ENCODE results near the gene SCUBE1.

DNA sequence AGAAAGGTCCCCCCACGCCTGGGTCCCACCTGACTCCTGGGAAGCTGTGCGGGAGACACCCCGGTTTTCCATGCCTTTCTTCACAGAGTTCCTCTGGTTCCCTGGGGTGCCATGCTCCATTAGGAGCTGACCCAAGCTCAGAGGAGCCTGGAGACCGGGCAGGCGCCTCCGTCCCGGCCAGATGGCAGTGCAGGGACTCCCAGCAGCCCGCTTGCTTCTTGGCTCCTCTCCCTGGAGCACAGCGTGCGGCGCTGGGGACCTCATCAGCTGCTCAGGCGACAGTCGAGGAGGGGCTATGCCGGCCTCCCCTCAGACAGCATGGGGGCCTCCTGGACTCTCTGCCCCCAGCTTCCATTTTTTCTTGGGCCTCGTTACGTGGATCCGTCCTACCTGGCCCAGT lies 143.1 kb downstream of the SCUBE1 start:
- TF ChIP-seq, protein P1, sequence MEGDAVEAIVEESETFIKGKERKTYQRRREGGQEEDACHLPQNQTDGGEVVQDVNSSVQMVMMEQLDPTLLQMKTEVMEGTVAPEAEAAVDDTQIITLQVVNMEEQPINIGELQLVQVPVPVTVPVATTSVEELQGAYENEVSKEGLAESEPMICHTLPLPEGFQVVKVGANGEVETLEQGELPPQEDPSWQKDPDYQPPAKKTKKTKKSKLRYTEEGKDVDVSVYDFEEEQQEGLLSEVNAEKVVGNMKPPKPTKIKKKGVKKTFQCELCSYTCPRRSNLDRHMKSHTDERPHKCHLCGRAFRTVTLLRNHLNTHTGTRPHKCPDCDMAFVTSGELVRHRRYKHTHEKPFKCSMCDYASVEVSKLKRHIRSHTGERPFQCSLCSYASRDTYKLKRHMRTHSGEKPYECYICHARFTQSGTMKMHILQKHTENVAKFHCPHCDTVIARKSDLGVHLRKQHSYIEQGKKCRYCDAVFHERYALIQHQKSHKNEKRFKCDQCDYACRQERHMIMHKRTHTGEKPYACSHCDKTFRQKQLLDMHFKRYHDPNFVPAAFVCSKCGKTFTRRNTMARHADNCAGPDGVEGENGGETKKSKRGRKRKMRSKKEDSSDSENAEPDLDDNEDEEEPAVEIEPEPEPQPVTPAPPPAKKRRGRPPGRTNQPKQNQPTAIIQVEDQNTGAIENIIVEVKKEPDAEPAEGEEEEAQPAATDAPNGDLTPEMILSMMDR (IDR thresholded peaks at IDR 0.05), result no peak
- TF ChIP-seq POLR2A (IDR thresholded peaks at IDR 0.05), result no peak
